Ishikawa (cell line): ENCODE measurements around the gene UGDH.

ENCODE experiments used
- EP300 ChIP-seq: IDR thresholded peaks from 2 replicates; pipeline ENCODE4 v1.6.1; 2012; ENCODE audit warnings: borderline replicate concordance
- MAX ChIP-seq: IDR thresholded peaks from 2 replicates; pipeline ENCODE4 v1.6.1; 2012
- RAD21 ChIP-seq: IDR thresholded peaks from 2 replicates; pipeline ENCODE4 v1.6.1; 2012; ENCODE audit warnings: low read depth
- REST ChIP-seq: IDR thresholded peaks from 2 replicates; pipeline ENCODE4 v1.6.1; 2012; ENCODE audit warnings: low read depth, mild to moderate bottlenecking
- TAF1 ChIP-seq: IDR thresholded peaks from 2 replicates; pipeline ENCODE4 v1.6.1; 2012; ENCODE audit warnings: low read depth, mild to moderate bottlenecking
- TEAD4 ChIP-seq: IDR thresholded peaks from 2 replicates; pipeline ENCODE4 v1.6.1; 2012
- USF1 ChIP-seq: IDR thresholded peaks from 2 replicates; pipeline ENCODE4 v1.6.1; 2012
- YY1 ChIP-seq: IDR thresholded peaks from 2 replicates; pipeline ENCODE4 v1.6.1; 2012; ENCODE audit warnings: low read depth
- ZBTB7A ChIP-seq: IDR thresholded peaks from 2 replicates; pipeline ENCODE4 v1.6.1; 2012; ENCODE audit warnings: low read depth

GRCh38 chr4:39451423-39452023 lies 75.7 kb downstream of the UGDH start:
- TF ChIP-seq REST (no peak), MAX (no peak), EP300 (no peak), TAF1 (no peak), YY1 (no peak), RAD21 (no peak), ZBTB7A (no peak), USF1 (no peak), TEAD4 (no peak)
